ENCODE data around the gene SLAMF7.

Gene SLAMF7

GRCh38 chr1:160707236-160708064 lies 31.6 kb upstream of the SLAMF7 start:
- DNase-seq (ENCODE audit: low read depth, low spot score): no peak
- TF ChIP-seq CTCF (IDR thresholded peaks at IDR 0.05; ENCODE audit: insufficient read depth, low read length, missing control alignments): no peak
- H3K4me3 ChIP-seq (ENCODE audit: low read depth, low read length): no peak overlapping the region
- CTCF ChIA-PET: no interaction called here
- POLR2A ChIA-PET: no interaction called here

- DNase-seq (ENCODE audit: low read depth, low spot score): no peak
- CTCF ChIA-PET: no interaction called here
- no peak for TF ChIP-seq CTCF (IDR thresholded peaks at IDR 0.05; ENCODE audit: insufficient read depth, low read length, missing control alignments)
- POLR2A ChIA-PET: no interaction called here
- H3K4me3 ChIP-seq (ENCODE audit: low read depth, low read length): no peak overlapping the region
Observed at GRCh38 chr1:160708118-160708517, 30.9 kb upstream of the SLAMF7 start.

DNA sequence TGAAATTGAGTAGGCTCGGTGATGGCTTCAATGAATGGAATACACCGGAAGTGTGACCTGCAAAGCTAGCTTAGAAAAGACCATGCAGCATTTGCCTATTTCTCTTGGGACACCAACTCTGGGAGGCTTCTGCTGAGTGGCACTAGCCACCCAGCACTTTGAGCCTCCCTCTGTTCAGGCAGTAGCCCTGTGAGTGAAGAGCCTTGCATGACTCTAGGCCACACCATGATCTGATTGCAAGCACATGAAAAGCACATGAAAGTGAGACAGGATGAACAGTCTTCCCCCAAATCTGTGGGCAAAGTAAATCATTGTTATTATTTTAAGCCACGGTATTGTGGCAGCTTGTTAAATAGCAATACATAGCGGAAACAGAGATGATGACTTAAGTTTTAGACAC lies 30.2 kb upstream of the SLAMF7 start:
- no peak for TF ChIP-seq CTCF (IDR thresholded peaks at IDR 0.05; ENCODE audit: insufficient read depth, low read length, missing control alignments)
- DNase-seq (ENCODE audit: low read depth, low spot score): no peak
- ChIA-PET CTCF (no interaction called here), POLR2A (no interaction called here)
- no peak overlapping the region for H3K4me3 ChIP-seq (ENCODE audit: low read depth, low read length)

DNA sequence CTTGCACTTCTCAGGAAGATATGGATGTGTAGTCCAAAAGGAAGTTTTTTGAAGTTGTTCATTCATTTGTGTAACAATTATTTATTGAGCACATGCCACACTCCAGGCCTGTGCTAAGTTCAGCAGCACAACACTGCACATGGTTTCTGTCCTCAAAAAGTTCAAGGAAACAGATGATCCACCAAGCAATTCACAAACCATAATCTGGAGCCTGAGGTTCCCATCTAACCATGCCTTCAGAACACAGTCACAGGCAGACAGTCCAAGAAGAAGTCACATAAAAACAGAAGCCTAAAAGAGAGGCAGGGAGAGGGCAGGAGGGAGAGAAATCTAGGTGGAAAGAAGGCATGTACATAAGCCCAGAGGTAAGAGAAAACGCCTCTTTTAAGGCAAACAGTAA lies 29.3 kb upstream of the SLAMF7 start:
- ChIA-PET POLR2A (no interaction called here), CTCF (no interaction called here)
- H3K4me3 ChIP-seq (ENCODE audit: low read depth, low read length): no peak overlapping the region
- DNase-seq (ENCODE audit: low read depth, low spot score): no peak
- TF ChIP-seq CTCF (IDR thresholded peaks at IDR 0.05; ENCODE audit: insufficient read depth, low read length, missing control alignments): no peak

GRCh38 chr1:160710517-160711252 lies 28.4 kb upstream of the SLAMF7 start:
- POLR2A ChIA-PET: no interaction called here

More at GRCh38 chr1:160710517-160711252, 28.4 kb upstream of the SLAMF7 start:
- CTCF ChIA-PET: no interaction called here
- TF ChIP-seq CTCF (IDR thresholded peaks at IDR 0.05; ENCODE audit: insufficient read depth, low read length, missing control alignments): no peak
- DNase-seq (ENCODE audit: low read depth, low spot score): no peak
- H3K4me3 ChIP-seq (ENCODE audit: low read depth, low read length): no peak overlapping the region
